HPDE6-E6E7 (cell line): ENCODE data around the gene ZC2HC1B.
A peak's percentile ranks its signal among the peaks of the same experiment; 100 is the strongest.
"Not testable (repeated sequence)": the region's sequence is repeated elsewhere in the genome, so short reads cannot be mapped to it uniquely, and the experiment has no call there.

Experiments used
- DNase-seq: peaks from one replicate; pipeline ENCODE4 v3.0.0; 2011; ENCODE audit warnings: missing footprints; ENCODE audit errors: extremely low spot score

Gene ZC2HC1B

GRCh38 chr6:143864234-143864633, at the start of gene ZC2HC1B:
TSS of gene ZC2HC1B (plus strand) at chr6:143864474. CDS start at chr6:143864540, 66 bp downstream.
- DNase-seq: no peak

GRCh38 chr6:143817621-143818020, 46.7 kb upstream of the ZC2HC1B start:
- DNase-seq: no peak

- DNase-seq: no peak
Observed at GRCh38 chr6:143821359-143821758, 42.9 kb upstream of the ZC2HC1B start.

- DNase-seq: no peak
Observed at GRCh38 chr6:143822584-143823024, 41.7 kb upstream of the ZC2HC1B start.

- DNase-seq: no peak
Observed at GRCh38 chr6:143823548-143823947, 40.7 kb upstream of the ZC2HC1B start.

GRCh38 chr6:143828572-143828971, 35.7 kb upstream of the ZC2HC1B start:
- DNase-seq: no peak

- no peak for DNase-seq
Observed at GRCh38 chr6:143836150-143836549, 28.1 kb upstream of the ZC2HC1B start.

GRCh38 chr6:143838395-143838794, 25.9 kb upstream of the ZC2HC1B start:
- no peak for DNase-seq

- DNase-seq: no peak
Observed at GRCh38 chr6:143839196-143839595, 25.1 kb upstream of the ZC2HC1B start.

GRCh38 chr6:143840595-143841265, 23.5 kb upstream of the ZC2HC1B start:
- no peak for DNase-seq

GRCh38 chr6:143842461-143842901, 21.8 kb upstream of the ZC2HC1B start:
- DNase-seq: peak; percentile 20

GRCh38 chr6:143842902-143843676, 21.2 kb upstream of the ZC2HC1B start, which contains the start of gene LTV1:
TSS of gene LTV1 (plus strand) at chr6:143843338. CDS start at chr6:143843478, 140 bp downstream.
- peak; percentile 99 for DNase-seq

- DNase-seq: no peak
Observed at GRCh38 chr6:143843677-143843999, 20.6 kb upstream of the ZC2HC1B start.

GRCh38 chr6:143844006-143844405, 20.3 kb upstream of the ZC2HC1B start:
- no peak for DNase-seq

GRCh38 chr6:143845033-143845432, 19.2 kb upstream of the ZC2HC1B start:
- DNase-seq: no peak

- not testable (repeated sequence) for DNase-seq
Observed at GRCh38 chr6:143851706-143852105, 12.6 kb upstream of the ZC2HC1B start.

GRCh38 chr6:143855057-143855456, 9.2 kb upstream of the ZC2HC1B start:
- not testable (repeated sequence) for DNase-seq

- DNase-seq: not testable (repeated sequence)
Observed at GRCh38 chr6:143856762-143857161, 7.5 kb upstream of the ZC2HC1B start.

GRCh38 chr6:143857651-143858050, 6.6 kb upstream of the ZC2HC1B start:
- DNase-seq: no peak

GRCh38 chr6:143859891-143860660, 4.2 kb upstream of the ZC2HC1B start:
- DNase-seq: no peak

GRCh38 chr6:143863771-143864170, 503 bp upstream of the ZC2HC1B start:
- no peak for DNase-seq

GRCh38 chr6:143867236-143867635, 3.0 kb downstream of the ZC2HC1B start:
- no peak for DNase-seq
